ENCODE measurements around the gene RNASE8. TPM values are rescaled to one million over a fixed set of nuclear protein-coding genes. Genes with fewer than 3 reads are reported as not detected.
A peak's percentile ranks its signal among the peaks of the same experiment; 100 is the strongest.

Gene RNASE8
- total RNA-seq, 2 experiments from 2014 or later, result not detected

- Mint-ChIP-seq H3K4me3 (no peak overlapping the region), H3K9me3 (no peaks in the 10 kb centered on the region), H3K4me1 (ENCODE audit: low read depth) (peaks cover 36% of the 10 kb centered on the region), H3K27ac (no peak overlapping the region), H3K36me3 (ENCODE audit: low read depth) (no peaks in the 10 kb centered on the region), H3K27me3 (ENCODE audit: low read depth) (no peaks in the 10 kb centered on the region)
- intact Hi-C loops (cut with micrococcal nuclease), result loop anchor here (2.0 to 5.0 kb wide), 2 partner anchors 249 to 450 kb away; no protein-coding TSS in a partner anchor
- peak; percentile 90 for DNase-seq
- CTCF ChIA-PET, result interaction anchor here (0.9 to 12.9 kb wide), 7 partner anchors 9 to 102 kb away, joined by 3 to 260 read pairs (median 30); partner anchors contain the start of gene ARHGEF40
These were observed 49.1 kb downstream of the RNASE8 start for GRCh38 chr14:21106498-21107282.

- no peaks in the 10 kb centered on the region for H3K36me3 Mint-ChIP-seq (ENCODE audit: low read depth)
These were observed 49.7 kb downstream of the RNASE8 start for GRCh38 chr14:21107283-21107800.

More at GRCh38 chr14:21107283-21107800, 49.7 kb downstream of the RNASE8 start:
- Mint-ChIP-seq H3K27me3 (ENCODE audit: low read depth) (no peaks in the 10 kb centered on the region), H3K9me3 (no peaks in the 10 kb centered on the region), H3K4me3 (no peak overlapping the region), H3K4me1 (ENCODE audit: low read depth) (peaks cover 32% of the 10 kb centered on the region), H3K27ac (no peak overlapping the region)
- no peak for DNase-seq
- intact Hi-C loops (cut with micrococcal nuclease), result loop anchor here (2.0 to 5.0 kb wide), 2 partner anchors 250 to 449 kb away; no protein-coding TSS in a partner anchor
- CTCF ChIA-PET, result interaction anchor here (5.3 to 12.9 kb wide), 2 partner anchors 36 to 92 kb away, joined by 37 to 260 read pairs; partner anchors contain the start of gene ARHGEF40

Small RNA genes within 50 kb of the gene (microRNA-seq; reads per million reads assigned to microRNA genes)
- gene MIR6717 (ENCODE audit: borderline microRNAs expressed, borderline replicate concordance), result not detected

Other genes with a start within 250 kb of the RNASE8 start
- not detected for gene RNASE3, start 166.4 kb upstream of the RNASE8 start, total RNA-seq
- not detected for gene RNASE2, start 102.3 kb upstream of the RNASE8 start, total RNA-seq
- 10 to 100 TPM; 90.9 to 97.5 TPM for gene METTL17, start 67.8 kb upstream of the RNASE8 start, total RNA-seq
- gene SLC39A2, start 58.5 kb upstream of the RNASE8 start, total RNA-seq, result not detected
- 1 to 10 TPM; 8.4 to 8.8 TPM for gene NDRG2, start 32.8 kb upstream of the RNASE8 start, total RNA-seq
- not detected for gene TPPP2, start 27.6 kb upstream of the RNASE8 start, total RNA-seq
- not detected for gene RNASE13, start 23.0 kb upstream of the RNASE8 start, total RNA-seq
- not detected for gene RNASE7, start 15.5 kb upstream of the RNASE8 start, total RNA-seq
- not detected for gene ARHGEF40, start 12.5 kb downstream of the RNASE8 start, total RNA-seq
- gene ZNF219, start 40.8 kb downstream of the RNASE8 start, total RNA-seq, result 1 to 10 TPM; 8.3 to 9.2 TPM
- gene TMEM253, start 43.2 kb downstream of the RNASE8 start, total RNA-seq, result not detected
- not detected for gene OR5AU1, start 98.2 kb downstream of the RNASE8 start, total RNA-seq
- 1,000 to 10,000 TPM; 1,252 to 1,377 TPM for gene HNRNPC, start 211.6 kb downstream of the RNASE8 start, total RNA-seq
- not detected for gene RPGRIP1, start 222.3 kb downstream of the RNASE8 start, total RNA-seq

Data from activated naive CD4-positive, alpha-beta T cell treated with anti-CD3 and anti-CD28 coated beads for 36 hours (primary cell).